Endodermal cell (in vitro differentiated cells): ENCODE results near the gene PSENEN. TPM values are rescaled to one million over a fixed set of nuclear protein-coding genes. Genes with fewer than 3 reads are reported as not detected.
"Not testable (repeated sequence)": the region's sequence is repeated elsewhere in the genome, so short reads cannot be mapped to it uniquely, and the experiment has no call there.

Source experiments
- DNase-seq: peaks from one replicate; pipeline ENCODE4 v3.0.0-alpha.2; 2017
- H3K27ac ChIP-seq: 2 replicates; pipeline ENCODE4 v1.5.1; 2013; ENCODE audit warnings: mild to moderate bottlenecking, low read depth, low read length, moderate library complexity
- H3K27me3 ChIP-seq: 2 replicates; pipeline ENCODE4 v1.6.1; 2013; ENCODE audit warnings: mild to moderate bottlenecking, low read length, moderate library complexity; ENCODE audit not compliant: insufficient read depth, control insufficient read depth, poor library complexity, severe bottlenecking
- H3K36me3 ChIP-seq: 2 replicates; pipeline ENCODE4 v1.7.0; 2013; ENCODE audit warnings: mild to moderate bottlenecking, low read length, moderate library complexity; ENCODE audit not compliant: control insufficient read depth, insufficient read depth
- H3K4me1 ChIP-seq: one replicate; pipeline ENCODE4 v1.7.0; 2013; ENCODE audit warnings: low read length; ENCODE audit not compliant: control insufficient read depth, insufficient read depth
- H3K4me3 ChIP-seq: 2 replicates; pipeline ENCODE4 v1.5.1; 2013; ENCODE audit warnings: mild to moderate bottlenecking, low read length, moderate library complexity
- H3K9ac ChIP-seq: 2 replicates; pipeline ENCODE4 v1.6.1; 2013; ENCODE audit warnings: mild to moderate bottlenecking, low read length, moderate library complexity; ENCODE audit not compliant: poor library complexity, severe bottlenecking; ENCODE audit errors: extremely low read depth
- H3K9me3 ChIP-seq: 2 replicates; pipeline ENCODE4 v1.6.1; 2013; ENCODE audit warnings: mild to moderate bottlenecking, low read length, moderate library complexity; ENCODE audit not compliant: control insufficient read depth
- H3K27ac Mint-ChIP-seq: 2 replicates; pipeline ENCODE4 v1.8.0; 2020; ENCODE audit warnings: mixed read lengths
- H3K27me3 Mint-ChIP-seq: 2 replicates; pipeline ENCODE4 v1.8.0; 2021; ENCODE audit warnings: mild to moderate bottlenecking, mixed read lengths; ENCODE audit not compliant: insufficient read depth
- H3K36me3 Mint-ChIP-seq: 2 replicates; pipeline ENCODE4 v1.8.0; 2020; ENCODE audit warnings: low read depth, mixed read lengths
- H3K4me1 Mint-ChIP-seq: 2 replicates; pipeline ENCODE4 v1.8.0; 2020; ENCODE audit warnings: mixed read lengths
- H3K4me3 Mint-ChIP-seq: 2 replicates; pipeline ENCODE4 v1.8.0; 2020; ENCODE audit warnings: mild to moderate bottlenecking, moderate library complexity, mixed read lengths
- H3K9me3 Mint-ChIP-seq: 2 replicates; pipeline ENCODE4 v1.8.0; 2020; ENCODE audit warnings: mild to moderate bottlenecking, mixed read lengths
- CTCF ChIP-seq: fragments of 200-600 bp; sonication (generic); conservative IDR thresholded peaks from 2 replicates; pipeline ENCODE4 v1.5.0; 2021; ENCODE audit warnings: antibody characterized with exemption, mild to moderate bottlenecking
- WGBS, 2 experiments: methylation state at CpG; one replicate each; pipeline versions ENCODE4 v1.1.5 to v1.1.7; 2013; ENCODE audit warnings: missing lambda C conversion rate in 2 of 2, mixed read lengths in 1 of 2; ENCODE audit not compliant: insufficient coverage in 1 of 2, insufficient read length in 1 of 2; 5-methylcytosine and 5-hydroxymethylcytosine counted together
- total RNA-seq, 2 donors: library from RNA; stranded (reverse); fragmentation: NEBNext Ultra II Directional in 1 of 2; extraction: Animal tissue kit (Norgen Biotek cat#: 25700) in 1 of 2; gene quantifications; 2 replicates in 1 of 2; 3 replicates in 1 of 2; pipeline ENCODE4 v1.2.1, GENCODE V29; 2021

Gene PSENEN
- total RNA-seq, 2 donors from 2014 or later: 101 to 109 TPM

DNA sequence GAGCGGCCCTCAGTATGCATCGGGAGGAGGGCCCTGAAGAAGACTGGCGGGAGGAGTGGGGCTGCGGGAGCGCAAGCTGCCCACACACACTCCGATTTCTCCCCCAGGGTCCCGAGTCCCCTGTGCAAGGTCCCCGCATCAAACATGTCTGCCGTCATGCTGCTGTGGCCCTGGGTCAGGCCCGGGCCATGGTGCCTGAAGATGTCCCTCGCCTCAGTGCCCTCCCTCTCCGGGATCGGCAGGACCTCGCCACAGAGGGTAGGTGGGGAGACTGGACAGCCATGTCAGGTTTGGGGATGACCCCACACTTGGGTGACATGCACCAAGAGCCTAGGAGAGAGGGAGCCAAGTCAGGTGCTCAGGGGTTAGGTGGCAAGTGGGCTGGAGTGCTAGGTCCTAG lies 23.0 kb upstream of the PSENEN start:
- no peak for DNase-seq
- Histone ChIP-seq H3K4me3 (no peak overlapping the region), H3K27me3 (no peaks in the 10 kb centered on the region), H3K27ac (no peak overlapping the region), H3K9ac (no peak overlapping the region), H3K4me1 (peaks cover 7% of the 10 kb centered on the region), H3K36me3 (peaks cover 51% of the 10 kb centered on the region), H3K9me3 (no peaks in the 10 kb centered on the region)
- no peak for TF ChIP-seq CTCF
- Mint-ChIP-seq H3K4me3 (no peak overlapping the region), H3K27ac (no peak overlapping the region), H3K4me1 (peaks cover 5% of the 10 kb centered on the region), H3K36me3 (peaks cover 61% of the 10 kb centered on the region), H3K9me3 (no peaks in the 10 kb centered on the region), H3K27me3 (no peaks in the 10 kb centered on the region)
- WGBS, 2 experiments: 96 to 100% methylated on average over 3 to 14 of the region's 14 CpGs

GRCh38 chr19:35722897-35723296 lies 22.6 kb upstream of the PSENEN start:
- H3K4me1 ChIP-seq: peaks cover 7% of the 10 kb centered on the region
- Mint-ChIP-seq H3K27me3 (no peaks in the 10 kb centered on the region), H3K27ac (no peak overlapping the region), H3K4me1 (peaks cover 5% of the 10 kb centered on the region), H3K4me3 (no peak overlapping the region), H3K9me3 (no peaks in the 10 kb centered on the region), H3K36me3 (peaks cover 64% of the 10 kb centered on the region)
- H3K27me3 ChIP-seq: no peaks in the 10 kb centered on the region
- 95% methylated on average over 7 to 16 of the region's 16 CpGs for WGBS, 2 experiments
- no peak overlapping the region for H3K27ac ChIP-seq
- H3K9ac ChIP-seq: no peak overlapping the region
- H3K9me3 ChIP-seq: no peaks in the 10 kb centered on the region
- TF ChIP-seq CTCF: no peak
- no peak for DNase-seq
- H3K4me3 ChIP-seq: no peak overlapping the region
- H3K36me3 ChIP-seq: peaks cover 56% of the 10 kb centered on the region

GRCh38 chr19:35723671-35724070 lies 21.8 kb upstream of the PSENEN start:
- DNase-seq: no peak
- no peak overlapping the region for H3K4me3 Mint-ChIP-seq
- H3K4me3 ChIP-seq: no peak overlapping the region
- peaks cover 5% of the 10 kb centered on the region for H3K4me1 Mint-ChIP-seq
- no peaks in the 10 kb centered on the region for H3K27me3 ChIP-seq
- 94 to 97% methylated on average over 12 to 24 of the region's 24 CpGs for WGBS, 2 experiments
- no peaks in the 10 kb centered on the region for H3K9me3 ChIP-seq
- H3K9me3 Mint-ChIP-seq: no peaks in the 10 kb centered on the region
- no peak overlapping the region for H3K9ac ChIP-seq
- no peaks in the 10 kb centered on the region for H3K27me3 Mint-ChIP-seq
- H3K36me3 Mint-ChIP-seq: peaks cover 72% of the 10 kb centered on the region
- peaks cover 7% of the 10 kb centered on the region for H3K4me1 ChIP-seq
- no peak for TF ChIP-seq CTCF
- peaks cover 59% of the 10 kb centered on the region for H3K36me3 ChIP-seq
- no peak overlapping the region for H3K27ac Mint-ChIP-seq
- H3K27ac ChIP-seq: no peak overlapping the region

GRCh38 chr19:35724132-35724531 lies 21.3 kb upstream of the PSENEN start:
- H3K27me3 Mint-ChIP-seq, H3K4me3 Mint-ChIP-seq, DNase-seq, H3K4me1 ChIP-seq, H3K9me3 ChIP-seq, H3K27me3 ChIP-seq, H3K9ac ChIP-seq, H3K4me3 ChIP-seq, H3K4me1 Mint-ChIP-seq, H3K9me3 Mint-ChIP-seq, H3K27ac ChIP-seq: not testable (repeated sequence)
- Mint-ChIP-seq H3K27ac (peak overlapping the region; percentile 19), H3K36me3 (peaks cover 77% of the 10 kb centered on the region)
- peaks cover 64% of the 10 kb centered on the region for H3K36me3 ChIP-seq
- WGBS, 2 experiments: 95 to 100% methylated on average over 7 of the region's 7 CpGs
